AG04449 (cell line): ENCODE results near the gene PDE10A.

Experiments
- CTCF ChIA-PET: fragments of 350-600 bp; formaldehyde crosslinking; extraction: SDS; loops from one replicate; lab custom pipeline; 2021; ENCODE audit warnings: antibody characterized with exemption; lab: Yijun Ruan, JAX
- POLR2A ChIA-PET: fragments of 400-600, 350-600 bp; formaldehyde crosslinking; extraction: SDS; loops from one replicate; lab custom pipeline; 2020; ENCODE audit warnings: antibody characterized with exemption, inconsistent platforms; lab: Yijun Ruan, JAX
- DNase-seq: peaks from one replicate; pipeline ENCODE4 v3.0.0-alpha.2; 2010; ENCODE audit warnings: low read depth, low spot score
- H3K4me3 ChIP-seq: 2 replicates; pipeline ENCODE4 v1.5.1; 2011; ENCODE audit warnings: low read depth, mild to moderate bottlenecking, control low read depth, low read length
- CTCF ChIP-seq: IDR thresholded peaks from one replicate; pipeline ENCODE4 v1.5.1; 2011; ENCODE audit warnings: mild to moderate bottlenecking, moderate library complexity, low read length, control low read depth, inconsistent platforms; ENCODE audit not compliant: insufficient read depth; ENCODE audit errors: missing control alignments

Gene PDE10A

GRCh38 chr6:165383323-165383722, 279.7 kb downstream of the PDE10A start:
- CTCF ChIA-PET: no interaction called here
- DNase-seq: no peak
- TF ChIP-seq CTCF: no peak
- POLR2A ChIA-PET: no interaction called here
- no peak overlapping the region for H3K4me3 ChIP-seq

DNA sequence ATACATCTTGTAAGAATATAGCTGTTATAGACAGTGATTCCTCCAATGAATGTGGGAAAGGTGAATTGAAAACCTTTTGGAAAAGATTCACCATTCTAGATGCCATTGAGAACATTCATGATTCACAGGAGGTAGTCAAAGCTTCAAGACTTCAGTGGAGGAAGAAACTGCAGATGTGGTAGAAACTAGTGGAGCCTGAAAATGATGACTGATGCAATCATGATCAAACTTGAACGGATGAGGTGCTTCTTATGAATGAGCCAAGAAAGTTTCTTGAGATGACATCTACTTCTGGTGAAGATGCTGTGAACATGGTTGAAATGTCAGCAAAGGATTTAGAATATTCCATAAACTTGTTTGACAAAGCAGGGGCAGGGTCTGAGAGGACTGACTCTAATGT, 286.9 kb downstream of the PDE10A start:
- no peak for DNase-seq
- POLR2A ChIA-PET: no interaction called here
- TF ChIP-seq CTCF: no peak
- CTCF ChIA-PET: no interaction called here
- H3K4me3 ChIP-seq: no peak overlapping the region

DNA sequence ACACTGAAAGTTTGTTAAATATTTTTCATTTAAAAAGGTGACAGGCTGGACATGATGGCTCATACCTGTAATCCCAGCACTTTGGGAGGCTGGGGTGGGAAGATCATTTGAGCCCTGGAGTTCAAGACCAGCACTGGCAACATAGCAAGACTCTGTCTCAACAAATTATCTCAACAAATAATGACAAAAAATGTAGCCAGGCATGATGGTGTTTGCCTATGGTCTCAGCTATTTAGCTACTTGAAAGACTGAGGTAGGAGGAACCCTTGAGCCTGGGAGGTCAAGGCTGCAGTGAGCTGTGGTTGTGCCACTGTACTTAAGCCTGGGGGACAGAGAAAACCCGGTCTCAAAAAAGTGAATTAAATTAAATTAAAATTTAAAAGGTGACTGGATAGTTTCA, 297.7 kb downstream of the PDE10A start:
- POLR2A ChIA-PET: no interaction called here

DNA sequence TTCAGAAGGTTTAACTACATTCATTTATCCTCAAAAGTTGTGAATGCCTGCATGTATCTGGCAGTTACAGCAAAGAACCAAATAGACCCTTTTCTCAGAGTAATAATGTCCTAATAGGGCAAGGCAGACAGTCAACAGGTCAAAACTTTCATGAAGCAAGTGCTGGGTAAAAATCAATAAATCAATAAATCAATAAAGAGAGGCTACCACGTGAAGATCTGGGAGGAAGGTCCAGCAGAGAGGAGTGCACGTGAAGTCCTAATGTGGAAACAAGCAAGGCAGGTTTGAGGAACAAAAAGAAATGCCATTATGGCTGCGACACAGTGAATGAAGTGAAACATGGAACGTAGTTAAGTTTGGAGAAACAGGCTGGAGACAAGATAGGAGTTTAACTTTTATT, 317.3 kb downstream of the PDE10A start:
- ChIA-PET POLR2A (no interaction called here), CTCF (no interaction called here)
- DNase-seq: no peak
- H3K4me3 ChIP-seq: no peak overlapping the region
- no peak for TF ChIP-seq CTCF

More for the DNA sequence above, 297.7 kb downstream of the PDE10A start:
- no peak for TF ChIP-seq CTCF
- DNase-seq: no peak
- CTCF ChIA-PET: no interaction called here
- H3K4me3 ChIP-seq: no peak overlapping the region

- ChIA-PET POLR2A (no interaction called here), CTCF (no interaction called here)
- no peak for DNase-seq
- no peak for TF ChIP-seq CTCF
- H3K4me3 ChIP-seq: no peak overlapping the region
Observed at GRCh38 chr6:165340532-165340931, 322.5 kb downstream of the PDE10A start.

DNA sequence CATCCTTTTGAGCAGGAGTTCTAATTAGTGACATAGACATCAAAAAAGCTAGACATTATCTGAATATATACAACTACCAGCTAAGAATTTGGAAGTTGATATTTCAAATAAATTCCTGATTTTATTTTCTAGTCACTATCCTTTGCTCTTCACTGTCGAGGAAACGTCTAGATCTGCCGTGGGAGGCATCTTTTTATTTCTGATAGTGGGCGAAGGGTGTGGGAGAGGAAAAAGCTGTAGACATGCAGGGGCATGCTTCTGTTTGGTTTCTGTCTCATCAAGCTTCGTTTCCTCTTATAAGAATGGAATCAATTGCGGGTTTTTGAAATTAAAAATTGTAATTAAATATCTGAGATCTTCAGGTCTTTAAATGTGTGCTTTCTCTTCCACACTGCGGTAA, 337.4 kb downstream of the PDE10A start:
- CTCF ChIA-PET: no interaction called here
- DNase-seq: no peak
- no peak overlapping the region for H3K4me3 ChIP-seq
- POLR2A ChIA-PET: no interaction called here
- no peak for TF ChIP-seq CTCF
